ENCODE data around the gene ETFB.

Gene ETFB

DNA sequence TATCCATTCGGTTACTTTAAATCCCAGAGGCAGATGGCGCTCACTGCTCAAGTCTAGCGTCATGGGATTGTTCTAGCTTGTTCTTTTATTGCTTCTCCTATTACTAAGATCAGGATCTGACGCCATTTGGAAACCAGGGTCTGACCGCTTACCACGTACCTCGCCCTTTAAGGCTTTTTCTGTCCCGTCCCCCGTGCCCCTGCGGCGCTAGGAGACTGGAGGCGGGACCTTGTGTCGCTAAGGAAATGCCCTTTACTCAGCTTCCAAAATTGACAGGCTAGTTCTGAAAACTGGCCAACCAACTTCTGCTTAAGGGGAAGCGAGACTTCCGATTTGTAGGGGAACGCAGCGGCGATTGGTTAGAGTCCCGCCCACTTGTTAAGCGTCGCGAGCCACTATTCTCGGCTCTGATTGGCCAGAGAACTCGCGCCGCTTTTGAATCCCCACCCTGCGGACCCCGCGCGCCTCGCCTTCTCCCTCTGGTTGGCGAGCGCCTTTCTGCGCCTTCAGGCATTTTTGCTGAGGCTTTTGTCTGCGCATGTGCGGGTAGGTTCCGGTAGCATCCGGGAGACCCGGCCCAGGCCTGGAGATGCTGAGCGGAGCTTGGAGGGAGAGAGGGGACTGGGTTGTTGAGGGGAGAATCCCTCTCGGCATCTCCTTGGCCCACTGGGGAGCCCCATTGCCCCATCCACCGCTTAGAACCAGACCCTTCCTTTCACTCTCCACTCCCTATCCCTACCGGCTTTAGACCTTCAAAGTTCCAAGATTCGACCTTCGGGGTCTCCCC lies 28.1 kb upstream of the ETFB start:
- no peak for TF ChIP-seq USF1 (IDR thresholded peaks at IDR 0.05)
- no peak for TF ChIP-seq TEAD4 (IDR thresholded peaks at IDR 0.05)
- no peak for TF ChIP-seq TAF1 (IDR thresholded peaks at IDR 0.05; ENCODE audit: low read depth)
- no peak for TF ChIP-seq RAD21 (IDR thresholded peaks at IDR 0.05; ENCODE audit: low read depth)
- TF ChIP-seq CREB1 (IDR thresholded peaks at IDR 0.05; ENCODE audit: low read depth) = no peak
- no peak for TF ChIP-seq YY1 (IDR thresholded peaks at IDR 0.05; ENCODE audit: low read depth)
- TF ChIP-seq, protein P1, sequence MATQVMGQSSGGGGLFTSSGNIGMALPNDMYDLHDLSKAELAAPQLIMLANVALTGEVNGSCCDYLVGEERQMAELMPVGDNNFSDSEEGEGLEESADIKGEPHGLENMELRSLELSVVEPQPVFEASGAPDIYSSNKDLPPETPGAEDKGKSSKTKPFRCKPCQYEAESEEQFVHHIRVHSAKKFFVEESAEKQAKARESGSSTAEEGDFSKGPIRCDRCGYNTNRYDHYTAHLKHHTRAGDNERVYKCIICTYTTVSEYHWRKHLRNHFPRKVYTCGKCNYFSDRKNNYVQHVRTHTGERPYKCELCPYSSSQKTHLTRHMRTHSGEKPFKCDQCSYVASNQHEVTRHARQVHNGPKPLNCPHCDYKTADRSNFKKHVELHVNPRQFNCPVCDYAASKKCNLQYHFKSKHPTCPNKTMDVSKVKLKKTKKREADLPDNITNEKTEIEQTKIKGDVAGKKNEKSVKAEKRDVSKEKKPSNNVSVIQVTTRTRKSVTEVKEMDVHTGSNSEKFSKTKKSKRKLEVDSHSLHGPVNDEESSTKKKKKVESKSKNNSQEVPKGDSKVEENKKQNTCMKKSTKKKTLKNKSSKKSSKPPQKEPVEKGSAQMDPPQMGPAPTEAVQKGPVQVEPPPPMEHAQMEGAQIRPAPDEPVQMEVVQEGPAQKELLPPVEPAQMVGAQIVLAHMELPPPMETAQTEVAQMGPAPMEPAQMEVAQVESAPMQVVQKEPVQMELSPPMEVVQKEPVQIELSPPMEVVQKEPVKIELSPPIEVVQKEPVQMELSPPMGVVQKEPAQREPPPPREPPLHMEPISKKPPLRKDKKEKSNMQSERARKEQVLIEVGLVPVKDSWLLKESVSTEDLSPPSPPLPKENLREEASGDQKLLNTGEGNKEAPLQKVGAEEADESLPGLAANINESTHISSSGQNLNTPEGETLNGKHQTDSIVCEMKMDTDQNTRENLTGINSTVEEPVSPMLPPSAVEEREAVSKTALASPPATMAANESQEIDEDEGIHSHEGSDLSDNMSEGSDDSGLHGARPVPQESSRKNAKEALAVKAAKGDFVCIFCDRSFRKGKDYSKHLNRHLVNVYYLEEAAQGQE (IDR thresholded peaks at IDR 0.05; ENCODE audit: low read depth) = no peak
- TF ChIP-seq, protein P2, sequence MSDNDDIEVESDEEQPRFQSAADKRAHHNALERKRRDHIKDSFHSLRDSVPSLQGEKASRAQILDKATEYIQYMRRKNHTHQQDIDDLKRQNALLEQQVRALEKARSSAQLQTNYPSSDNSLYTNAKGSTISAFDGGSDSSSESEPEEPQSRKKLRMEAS (IDR thresholded peaks at IDR 0.05) = peak; percentile 95
- no peak for TF ChIP-seq ZBTB7A (IDR thresholded peaks at IDR 0.05; ENCODE audit: low read depth)
- TF ChIP-seq TCF12 (IDR thresholded peaks at IDR 0.05; ENCODE audit: low read depth) = no peak
- peak; percentile 84 for TF ChIP-seq FOXM1 (IDR thresholded peaks at IDR 0.05; ENCODE audit: borderline replicate concordance, low read depth)
- no peak for TF ChIP-seq EGR1 (IDR thresholded peaks at IDR 0.05)
- no peak for TF ChIP-seq EP300 (IDR thresholded peaks at IDR 0.05; ENCODE audit: borderline replicate concordance)
- TF ChIP-seq CEBPB (IDR thresholded peaks at IDR 0.05) = no peak

GRCh38 chr19:51392701-51393100 lies 26.5 kb upstream of the ETFB start:
- TF ChIP-seq NFIC (IDR thresholded peaks at IDR 0.05) = no peak
- TF ChIP-seq, protein P1 (IDR thresholded peaks at IDR 0.05; ENCODE audit: low read depth) = no peak
- TF ChIP-seq TCF12 (IDR thresholded peaks at IDR 0.05; ENCODE audit: low read depth) = no peak
- TF ChIP-seq USF1 (IDR thresholded peaks at IDR 0.05) = no peak
- TF ChIP-seq, protein P2 (IDR thresholded peaks at IDR 0.05) = no peak
- no peak for TF ChIP-seq ZBTB7A (IDR thresholded peaks at IDR 0.05; ENCODE audit: low read depth)

- TF ChIP-seq CREB1 (IDR thresholded peaks at IDR 0.05; ENCODE audit: low read depth) (no peak), EGR1 (IDR thresholded peaks at IDR 0.05) (no peak), RAD21 (IDR thresholded peaks at IDR 0.05; ENCODE audit: low read depth) (no peak)
These were observed 25.0 kb upstream of the ETFB start for GRCh38 chr19:51391073-51391611.

- TF ChIP-seq EP300 (IDR thresholded peaks at IDR 0.05; ENCODE audit: borderline replicate concordance) (no peak), TCF12 (IDR thresholded peaks at IDR 0.05; ENCODE audit: low read depth) (no peak), CREB1 (IDR thresholded peaks at IDR 0.05; ENCODE audit: low read depth) (no peak), TEAD4 (IDR thresholded peaks at IDR 0.05) (no peak), ZBTB7A (IDR thresholded peaks at IDR 0.05; ENCODE audit: low read depth) (no peak), EGR1 (IDR thresholded peaks at IDR 0.05) (no peak)
These were observed 23.0 kb upstream of the ETFB start for GRCh38 chr19:51389143-51389542.

DNA sequence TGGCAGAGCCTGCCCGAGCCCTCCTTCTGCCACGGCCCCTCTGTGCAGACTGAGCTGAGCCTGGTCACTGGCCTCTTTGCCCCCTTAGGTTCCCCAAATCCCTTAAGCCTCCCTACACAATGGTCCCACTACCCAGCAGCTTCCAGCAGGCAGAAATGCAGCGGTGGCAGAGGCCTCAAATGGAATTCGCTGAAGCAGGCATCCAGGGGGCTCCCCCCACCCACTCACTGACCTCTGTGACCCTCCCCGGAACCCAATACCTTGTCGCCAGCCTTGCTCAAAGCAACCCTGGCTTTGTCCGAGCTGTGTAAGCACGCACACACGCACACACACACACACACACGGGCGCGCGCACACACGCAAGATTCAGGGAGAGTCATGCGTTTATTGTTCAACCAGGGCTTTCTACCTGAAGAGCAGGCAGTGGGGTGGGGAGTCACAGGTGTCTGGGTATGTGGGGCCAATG lies 21.8 kb upstream of the ETFB start, which contains the start of gene LIM2:
Gene LIM2, minus strand, starts transcription at position 51 of the 466 bp plus-strand sequence. CDS start 531 bp downstream, outside the sequence.
- TF ChIP-seq EP300 (IDR thresholded peaks at IDR 0.05; ENCODE audit: borderline replicate concordance) (no peak), EGR1 (IDR thresholded peaks at IDR 0.05) (no peak)

DNA sequence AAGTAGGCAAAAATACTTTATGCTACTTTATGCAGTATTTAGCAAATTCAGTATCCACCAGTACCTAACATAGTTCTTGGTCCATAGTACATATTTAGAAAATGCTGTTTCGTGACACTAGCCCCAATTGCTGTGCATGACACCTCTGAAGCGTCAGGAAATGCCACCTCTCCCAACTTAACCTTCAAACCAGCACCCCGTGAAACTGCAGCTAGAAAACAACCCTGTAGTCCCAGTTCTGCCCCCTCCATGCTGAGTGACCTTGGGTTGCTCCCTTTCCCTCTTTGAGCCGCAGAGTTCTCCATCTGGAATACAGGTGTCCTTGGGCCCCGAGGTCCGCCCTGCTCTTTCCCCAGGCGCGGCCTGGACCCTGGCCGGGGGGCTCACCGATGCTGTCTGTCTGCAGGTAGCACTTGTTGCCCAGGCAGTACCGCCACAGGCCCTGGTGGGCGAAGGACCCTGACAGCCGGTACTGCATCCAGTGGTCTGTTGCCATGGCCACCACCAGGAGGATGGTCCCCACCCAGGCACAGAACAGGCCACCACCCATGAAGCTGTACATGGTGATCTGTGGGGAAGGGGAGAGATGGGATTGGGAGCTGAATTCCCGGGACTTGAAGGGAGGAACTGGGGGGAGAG lies 20.8 kb upstream of the ETFB start:
- no peak for TF ChIP-seq EP300 (IDR thresholded peaks at IDR 0.05; ENCODE audit: borderline replicate concordance)
- TF ChIP-seq NFIC (IDR thresholded peaks at IDR 0.05) = no peak
- TF ChIP-seq, protein P2 (IDR thresholded peaks at IDR 0.05) = no peak
